ENCODE results near the gene AP3B1. TPM values are rescaled to one million over a fixed set of nuclear protein-coding genes. Genes with fewer than 3 reads are reported as not detected.

Gene AP3B1
- total RNA-seq, 1 donor from 2014 or later, result 40.9 TPM

DNA sequence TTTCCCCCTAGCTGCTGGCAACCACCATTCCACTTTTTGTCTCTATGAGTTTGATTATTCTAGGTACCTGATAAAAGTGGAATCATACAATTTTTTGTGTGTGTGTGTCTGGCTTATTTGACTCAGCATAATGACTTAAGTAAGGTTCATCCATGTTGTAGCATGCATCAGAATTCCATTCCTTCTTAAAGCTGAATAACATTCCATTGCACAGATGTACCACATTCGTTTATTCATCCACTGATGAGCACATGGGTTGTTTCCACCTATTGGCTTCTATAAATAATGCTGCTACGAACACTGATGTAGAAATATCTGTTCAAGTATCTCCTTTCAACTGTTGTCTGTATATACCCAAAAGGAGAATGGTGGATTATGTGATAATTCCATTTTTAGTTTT is 33.7 kb downstream of the AP3B1 start:
- Mint-ChIP-seq H3K9me3 (no peaks in the 10 kb centered on the region), H3K4me3 (no peak overlapping the region), H3K27me3 (ENCODE audit: insufficient read depth) (no peaks in the 10 kb centered on the region), H3K4me1 (ENCODE audit: low read depth) (no peaks in the 10 kb centered on the region), H3K36me3 (ENCODE audit: low read depth) (peaks cover 26% of the 10 kb centered on the region), H3K27ac (no peak overlapping the region)
- DNase-seq (ENCODE audit: low spot score), result no peak
- intact Hi-C loops (cut with micrococcal nuclease), result loop anchor here (10.0 kb wide), 1 partner anchor 396 kb away; no protein-coding TSS in a partner anchor

DNA sequence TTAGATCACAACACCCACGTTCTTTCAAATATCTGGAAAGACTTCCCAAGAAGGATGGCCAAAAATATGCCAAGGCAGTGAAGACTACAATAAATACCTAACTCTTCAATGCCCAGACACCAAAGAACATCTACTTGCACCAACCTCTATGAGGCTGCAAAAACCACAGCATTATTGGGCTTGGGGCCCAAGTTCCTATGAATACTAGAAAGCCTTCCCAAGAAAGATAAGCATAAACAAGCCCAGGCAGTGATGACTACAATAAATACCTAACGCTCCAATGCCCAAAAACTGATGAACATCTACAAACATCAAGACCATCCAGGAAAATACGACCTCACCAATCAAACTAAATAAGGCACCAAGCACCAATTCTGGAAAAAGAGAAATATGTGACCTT is 41.3 kb downstream of the AP3B1 start:
- intact Hi-C loops (cut with micrococcal nuclease), result no loop called here
- no peak for DNase-seq (ENCODE audit: low spot score)
- H3K9me3 Mint-ChIP-seq, result peaks cover 17% of the 10 kb centered on the region
- H3K27ac Mint-ChIP-seq, result no peak overlapping the region
- no peaks in the 10 kb centered on the region for H3K27me3 Mint-ChIP-seq (ENCODE audit: insufficient read depth)
- peaks cover 33% of the 10 kb centered on the region for H3K36me3 Mint-ChIP-seq (ENCODE audit: low read depth)
- H3K4me3 Mint-ChIP-seq, result no peak overlapping the region
- H3K4me1 Mint-ChIP-seq (ENCODE audit: low read depth), result no peaks in the 10 kb centered on the region

DNA sequence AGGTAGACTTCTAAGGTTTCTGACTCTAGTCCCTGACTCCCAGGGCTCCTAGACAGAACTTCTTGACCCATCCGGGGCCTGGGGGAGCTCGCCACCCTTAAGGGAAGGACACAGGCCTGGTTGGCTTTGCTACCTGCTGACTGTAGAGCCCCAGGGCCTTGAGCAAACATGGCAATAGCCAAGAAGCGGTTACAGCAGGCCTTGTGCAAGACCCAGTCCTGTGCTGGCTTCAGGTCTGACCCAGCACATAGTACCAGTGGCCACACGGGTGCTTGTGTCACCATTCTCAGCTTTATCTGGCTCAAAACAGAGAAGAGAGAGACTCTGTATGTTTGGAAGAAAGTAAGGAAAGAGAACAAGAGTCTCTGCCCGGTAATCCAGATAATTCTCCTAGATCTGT is 41.8 kb downstream of the AP3B1 start:
- intact Hi-C loops (cut with micrococcal nuclease), result no loop called here
- no peak overlapping the region for H3K27ac Mint-ChIP-seq
- peaks cover 17% of the 10 kb centered on the region for H3K9me3 Mint-ChIP-seq
- no peak for DNase-seq (ENCODE audit: low spot score)
- no peaks in the 10 kb centered on the region for H3K27me3 Mint-ChIP-seq (ENCODE audit: insufficient read depth)
- peaks cover 29% of the 10 kb centered on the region for H3K36me3 Mint-ChIP-seq (ENCODE audit: low read depth)
- no peak overlapping the region for H3K4me3 Mint-ChIP-seq
- H3K4me1 Mint-ChIP-seq (ENCODE audit: low read depth), result no peaks in the 10 kb centered on the region

DNA sequence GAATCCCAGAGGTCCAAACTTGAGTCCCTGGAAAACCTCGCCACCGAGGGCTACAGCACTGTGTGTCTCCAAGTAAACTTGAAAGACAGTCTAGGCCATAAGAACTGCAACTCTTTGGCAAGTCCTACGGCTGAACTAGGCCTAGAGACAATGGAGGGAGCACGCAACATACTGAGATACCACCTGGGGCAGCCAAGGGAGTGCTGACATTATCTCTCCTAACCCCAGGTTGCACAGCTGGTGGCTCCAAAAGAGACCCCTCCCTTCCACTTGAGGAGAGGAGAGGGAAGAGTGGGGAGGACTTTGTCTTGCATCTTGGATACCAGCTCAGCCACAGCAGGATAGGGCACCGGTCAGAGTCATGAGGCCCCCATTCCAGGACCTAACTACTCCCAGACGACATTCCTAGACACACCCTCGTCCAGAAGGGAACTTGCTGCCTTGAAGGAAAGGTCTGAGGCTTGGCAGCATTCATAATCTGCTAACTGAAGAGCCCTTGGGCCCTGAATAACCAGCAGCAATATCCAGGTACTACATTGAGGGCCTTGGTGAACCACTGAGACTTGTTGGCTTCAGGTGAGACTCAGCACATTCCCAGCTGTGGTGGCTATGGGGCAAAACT is 42.7 kb downstream of the AP3B1 start:
- intact Hi-C loops (cut with micrococcal nuclease), result no loop called here
- H3K4me1 Mint-ChIP-seq (ENCODE audit: low read depth), result no peaks in the 10 kb centered on the region
- no peak overlapping the region for H3K4me3 Mint-ChIP-seq
- no peak overlapping the region for H3K27ac Mint-ChIP-seq
- H3K27me3 Mint-ChIP-seq (ENCODE audit: insufficient read depth), result no peaks in the 10 kb centered on the region
- H3K36me3 Mint-ChIP-seq (ENCODE audit: low read depth), result peaks cover 29% of the 10 kb centered on the region
- H3K9me3 Mint-ChIP-seq, result peaks cover 17% of the 10 kb centered on the region
- DNase-seq (ENCODE audit: low spot score), result no peak

DNA sequence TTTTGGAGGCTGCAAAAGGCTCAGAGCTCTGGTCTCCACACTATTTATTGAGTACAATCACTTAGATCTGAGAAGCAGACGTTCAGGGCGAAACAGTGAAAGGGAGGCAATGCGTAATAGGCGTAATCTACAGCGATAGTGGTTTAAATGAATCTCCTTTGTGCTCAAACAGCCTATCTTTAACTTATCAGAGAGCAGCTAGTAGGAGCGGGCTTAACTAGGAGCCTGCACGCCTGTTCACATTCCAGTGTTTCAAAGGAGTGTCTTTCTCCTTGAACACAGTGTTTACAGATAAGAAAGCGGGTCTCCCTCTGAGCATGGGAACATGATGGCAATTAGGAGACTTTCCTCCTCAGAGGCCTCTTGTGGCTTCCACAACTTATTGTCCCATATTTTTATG is 49.4 kb downstream of the AP3B1 start:
- no peaks in the 10 kb centered on the region for H3K9me3 Mint-ChIP-seq
- peaks cover 5% of the 10 kb centered on the region for H3K4me1 Mint-ChIP-seq (ENCODE audit: low read depth)
- H3K36me3 Mint-ChIP-seq (ENCODE audit: low read depth), result peaks cover 4% of the 10 kb centered on the region
- DNase-seq (ENCODE audit: low spot score), result no peak
- no peak overlapping the region for H3K4me3 Mint-ChIP-seq
- H3K27ac Mint-ChIP-seq, result no peak overlapping the region
- intact Hi-C loops (cut with micrococcal nuclease), result no loop called here
- H3K27me3 Mint-ChIP-seq (ENCODE audit: insufficient read depth), result no peaks in the 10 kb centered on the region

DNA sequence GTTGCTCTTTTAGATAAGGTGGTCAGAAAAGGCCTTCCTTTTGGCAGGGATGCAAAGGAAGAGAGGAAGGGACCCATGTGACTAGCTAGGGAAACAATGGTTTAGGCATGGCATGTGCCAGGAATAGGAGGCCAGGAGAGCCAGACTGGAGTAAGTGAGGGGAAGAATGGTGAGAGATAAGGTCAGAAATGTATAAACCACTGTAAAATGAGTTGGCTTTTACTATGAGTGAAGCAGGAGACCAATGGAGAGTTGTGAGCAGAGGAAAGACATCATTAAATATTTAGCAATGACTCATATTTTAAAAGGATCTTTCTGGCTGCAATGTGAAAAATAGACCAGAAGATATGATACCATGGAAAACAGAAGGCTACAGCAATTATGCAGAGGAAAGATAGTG is 50.9 kb downstream of the AP3B1 start:
- Mint-ChIP-seq H3K27ac (no peak overlapping the region), H3K9me3 (no peaks in the 10 kb centered on the region), H3K4me3 (no peak overlapping the region), H3K36me3 (ENCODE audit: low read depth) (peaks cover 6% of the 10 kb centered on the region), H3K27me3 (ENCODE audit: insufficient read depth) (no peaks in the 10 kb centered on the region), H3K4me1 (ENCODE audit: low read depth) (peaks cover 5% of the 10 kb centered on the region)
- intact Hi-C loops (cut with micrococcal nuclease), result no loop called here
- no peak for DNase-seq (ENCODE audit: low spot score)

DNA sequence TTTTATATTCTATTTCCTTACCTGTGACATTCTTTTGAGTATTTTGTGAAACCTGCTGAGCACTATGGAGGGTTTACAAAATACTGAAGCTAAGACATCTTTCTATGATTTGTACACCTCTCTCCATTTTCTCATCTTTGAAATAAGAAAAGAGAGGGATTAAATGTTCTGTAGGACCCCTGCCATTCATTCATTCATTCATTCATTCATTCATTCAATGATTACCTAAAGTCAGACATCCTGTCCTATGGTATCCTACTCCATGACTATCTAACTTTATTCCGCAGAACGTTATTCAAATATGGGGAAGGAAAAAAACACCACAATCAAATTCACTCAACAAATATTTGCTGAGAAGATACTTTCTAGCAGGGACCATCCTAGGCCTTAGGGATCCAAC is 51.4 kb downstream of the AP3B1 start:
- H3K9me3 Mint-ChIP-seq, result no peaks in the 10 kb centered on the region
- no peak for DNase-seq (ENCODE audit: low spot score)
- H3K27ac Mint-ChIP-seq, result no peak overlapping the region
- H3K4me1 Mint-ChIP-seq (ENCODE audit: low read depth), result peaks cover 5% of the 10 kb centered on the region
- H3K27me3 Mint-ChIP-seq (ENCODE audit: insufficient read depth), result no peaks in the 10 kb centered on the region
- intact Hi-C loops (cut with micrococcal nuclease), result no loop called here
- no peak overlapping the region for H3K4me3 Mint-ChIP-seq
- peaks cover 9% of the 10 kb centered on the region for H3K36me3 Mint-ChIP-seq (ENCODE audit: low read depth)

DNA sequence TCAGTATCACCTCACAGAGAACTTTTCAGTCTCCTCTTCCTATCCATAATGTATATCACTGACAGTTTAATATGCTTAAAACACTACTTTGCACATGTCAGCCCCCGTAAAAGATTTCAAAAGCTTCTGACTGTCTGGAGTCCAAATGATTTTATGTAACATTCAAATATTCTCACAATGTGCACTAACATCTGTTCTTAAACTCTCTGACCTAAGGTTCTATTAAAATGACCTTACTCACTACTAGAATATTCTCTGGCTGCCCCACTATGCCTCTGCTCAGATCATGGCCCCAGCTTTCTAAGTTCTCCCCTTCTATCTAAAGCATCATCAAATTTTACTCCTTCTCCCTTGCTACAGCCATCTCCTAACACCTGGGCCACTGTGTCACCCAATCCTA is 52.5 kb downstream of the AP3B1 start:
- DNase-seq (ENCODE audit: low spot score), result no peak
- Mint-ChIP-seq H3K27ac (no peak overlapping the region), H3K4me3 (no peak overlapping the region), H3K36me3 (ENCODE audit: low read depth) (peaks cover 9% of the 10 kb centered on the region), H3K27me3 (ENCODE audit: insufficient read depth) (no peaks in the 10 kb centered on the region), H3K9me3 (no peaks in the 10 kb centered on the region), H3K4me1 (ENCODE audit: low read depth) (peaks cover 5% of the 10 kb centered on the region)
- intact Hi-C loops (cut with micrococcal nuclease), result no loop called here

DNA sequence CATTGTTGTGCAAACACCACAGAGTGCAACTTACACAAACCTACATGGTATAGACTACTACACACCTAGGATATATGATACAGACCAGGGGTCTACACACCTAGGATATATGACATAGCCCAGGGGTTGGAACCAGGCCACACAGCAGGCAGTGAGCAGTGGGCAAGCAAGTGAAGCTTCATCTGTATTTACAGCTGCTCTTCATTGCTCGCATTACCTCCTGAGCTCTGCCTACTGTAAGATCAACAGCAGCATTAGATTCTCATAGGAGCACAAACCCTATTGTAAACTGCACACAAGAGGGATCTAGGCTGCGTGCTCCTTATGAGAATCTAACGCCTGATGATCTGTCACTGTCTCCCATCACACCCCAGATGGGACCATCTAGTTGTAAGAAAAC is 56.6 kb downstream of the AP3B1 start:
- peaks cover 9% of the 10 kb centered on the region for H3K4me1 Mint-ChIP-seq (ENCODE audit: low read depth)
- no peaks in the 10 kb centered on the region for H3K27me3 Mint-ChIP-seq (ENCODE audit: insufficient read depth)
- intact Hi-C loops (cut with micrococcal nuclease), result no loop called here
- no peak for DNase-seq (ENCODE audit: low spot score)
- H3K4me3 Mint-ChIP-seq, result no peak overlapping the region
- H3K36me3 Mint-ChIP-seq (ENCODE audit: low read depth), result peaks cover 9% of the 10 kb centered on the region
- H3K27ac Mint-ChIP-seq, result no peak overlapping the region
- no peaks in the 10 kb centered on the region for H3K9me3 Mint-ChIP-seq

DNA sequence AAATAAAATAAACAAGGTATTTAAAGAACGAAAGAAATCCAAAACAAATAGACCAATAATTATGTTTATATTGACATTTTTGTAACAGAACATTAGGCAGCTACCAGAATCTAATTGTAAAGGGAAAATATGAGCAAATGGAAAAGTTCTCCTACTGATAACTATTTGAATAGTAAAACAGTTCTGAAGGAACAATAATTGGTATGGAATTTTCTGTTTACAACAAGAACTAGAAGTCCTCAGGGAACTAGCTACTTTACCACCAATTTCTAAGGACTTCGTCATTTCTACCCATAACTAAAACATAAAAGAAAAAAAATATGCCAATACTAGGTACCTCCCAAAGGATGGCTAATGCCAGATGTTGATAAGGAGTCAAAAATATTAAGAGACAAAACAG is 58.5 kb downstream of the AP3B1 start:
- Mint-ChIP-seq H3K4me3 (no peak overlapping the region), H3K4me1 (ENCODE audit: low read depth) (peaks cover 4% of the 10 kb centered on the region), H3K27ac (no peak overlapping the region), H3K36me3 (ENCODE audit: low read depth) (peaks cover 9% of the 10 kb centered on the region), H3K9me3 (no peaks in the 10 kb centered on the region), H3K27me3 (ENCODE audit: insufficient read depth) (no peaks in the 10 kb centered on the region)
- intact Hi-C loops (cut with micrococcal nuclease), result no loop called here
- no peak for DNase-seq (ENCODE audit: low spot score)

DNA sequence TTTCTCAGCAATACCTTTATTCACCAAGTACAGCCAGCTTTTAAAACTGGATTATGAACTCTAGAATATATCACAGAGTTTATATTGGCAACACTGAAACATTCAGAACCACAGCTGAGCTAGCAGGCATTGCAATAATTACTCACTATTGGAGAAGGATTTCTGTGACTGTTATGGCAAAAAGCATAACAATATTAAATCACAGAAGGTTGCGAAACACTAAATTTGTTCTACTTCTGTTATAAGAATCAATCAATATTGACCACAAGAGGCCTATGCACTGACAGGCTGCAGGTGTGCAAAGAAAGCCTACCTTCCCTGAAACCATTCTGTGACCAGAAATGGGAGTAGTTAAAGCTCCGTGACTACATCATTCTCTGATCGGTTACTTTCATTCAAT is 59.2 kb downstream of the AP3B1 start:
- no peak overlapping the region for H3K4me3 Mint-ChIP-seq

DNA sequence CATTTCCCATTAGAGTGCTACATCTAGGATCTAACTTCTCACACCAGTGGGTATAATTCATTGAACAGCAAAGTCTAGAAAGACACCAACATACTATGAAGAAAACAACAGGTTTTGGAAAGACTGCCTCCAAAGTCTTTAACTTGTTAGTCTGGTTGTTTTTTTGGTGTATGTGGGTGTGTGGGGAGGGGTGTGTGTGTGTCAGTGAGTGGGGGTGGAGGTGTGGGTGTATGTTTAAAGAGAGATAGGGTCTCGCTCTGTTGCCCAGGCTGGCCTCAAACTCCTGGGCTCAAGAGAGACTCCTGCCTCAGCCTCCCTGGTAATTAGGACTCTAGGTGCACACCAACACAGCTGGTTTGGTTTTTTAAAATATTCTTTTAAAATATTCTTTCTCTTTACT is 59.7 kb downstream of the AP3B1 start:
- Mint-ChIP-seq H3K27me3 (ENCODE audit: insufficient read depth) (no peaks in the 10 kb centered on the region), H3K27ac (no peak overlapping the region), H3K36me3 (ENCODE audit: low read depth) (peaks cover 6% of the 10 kb centered on the region), H3K9me3 (no peaks in the 10 kb centered on the region), H3K4me1 (ENCODE audit: low read depth) (peaks cover 4% of the 10 kb centered on the region), H3K4me3 (no peak overlapping the region)
- intact Hi-C loops (cut with micrococcal nuclease), result no loop called here
- DNase-seq (ENCODE audit: low spot score), result no peak

More for the DNA sequence above, 59.2 kb downstream of the AP3B1 start:
- Mint-ChIP-seq H3K27me3 (ENCODE audit: insufficient read depth) (no peaks in the 10 kb centered on the region), H3K27ac (no peak overlapping the region), H3K36me3 (ENCODE audit: low read depth) (peaks cover 9% of the 10 kb centered on the region), H3K9me3 (no peaks in the 10 kb centered on the region), H3K4me1 (ENCODE audit: low read depth) (peaks cover 4% of the 10 kb centered on the region)
- DNase-seq (ENCODE audit: low spot score), result no peak
- intact Hi-C loops (cut with micrococcal nuclease), result no loop called here

DNA sequence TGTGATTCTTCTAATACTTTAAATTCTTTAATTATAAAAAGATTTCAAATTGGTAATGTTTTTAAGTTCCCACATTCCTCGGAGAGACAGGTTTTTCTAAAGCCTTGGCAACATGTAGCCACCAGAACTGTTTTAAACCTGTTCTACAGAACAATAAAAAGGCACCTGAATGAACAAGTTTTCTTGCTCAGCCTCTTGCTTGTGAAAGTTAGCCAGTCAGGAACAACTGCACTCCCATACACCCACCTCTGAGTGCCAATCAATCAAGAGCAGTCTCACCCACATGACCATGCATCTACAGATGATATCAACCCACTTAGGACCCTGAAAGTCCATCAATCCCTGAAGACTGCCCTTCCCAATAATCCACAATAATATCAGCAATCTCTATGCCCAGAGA is 62.3 kb downstream of the AP3B1 start:
- Mint-ChIP-seq H3K9me3 (no peaks in the 10 kb centered on the region), H3K27me3 (ENCODE audit: insufficient read depth) (no peaks in the 10 kb centered on the region), H3K27ac (no peak overlapping the region), H3K36me3 (ENCODE audit: low read depth) (no peaks in the 10 kb centered on the region), H3K4me3 (no peak overlapping the region), H3K4me1 (ENCODE audit: low read depth) (peaks cover 4% of the 10 kb centered on the region)
- intact Hi-C loops (cut with micrococcal nuclease), result no loop called here
- no peak for DNase-seq (ENCODE audit: low spot score)

DNA sequence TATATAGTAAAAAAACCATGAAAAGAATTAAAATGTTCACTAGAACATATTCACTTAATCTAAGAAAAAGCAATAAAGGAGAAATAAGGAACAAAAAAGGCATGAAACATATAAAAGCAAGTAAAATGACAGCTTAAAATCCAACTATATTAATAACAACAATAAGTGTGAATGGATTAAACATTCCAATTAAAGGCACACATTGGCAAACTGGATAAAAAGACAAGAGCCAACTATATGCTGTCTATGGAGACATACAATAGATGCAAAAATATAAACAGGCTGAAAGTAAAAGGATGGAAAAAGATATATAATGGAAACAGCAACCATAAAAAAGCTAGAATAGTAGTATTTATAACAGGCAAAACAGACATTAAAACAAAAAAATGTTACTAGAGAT is 70.1 kb downstream of the AP3B1 start:
- intact Hi-C loops (cut with micrococcal nuclease), result loop anchor here (2.0 kb wide), 1 partner anchor 40 kb away; no protein-coding TSS in a partner anchor
- Mint-ChIP-seq H3K36me3 (ENCODE audit: low read depth) (peaks cover 28% of the 10 kb centered on the region), H3K4me3 (no peak overlapping the region), H3K4me1 (ENCODE audit: low read depth) (peaks cover 9% of the 10 kb centered on the region), H3K27ac (no peak overlapping the region), H3K27me3 (ENCODE audit: insufficient read depth) (no peaks in the 10 kb centered on the region), H3K9me3 (no peaks in the 10 kb centered on the region)
- DNase-seq (ENCODE audit: low spot score), result no peak

Measured in activated T-helper 1 cell treated with anti-CD3 and anti-CD28 coated beads, Interleukin-12 subunit alpha, Interleukin-12 subunit beta, Interleukin-2, Interleukin-4 antibody, amounts not matched to agents 30 ng/mL and 10 ng/mL and 1 ng/mL, durations not matched to agents 14 hours and 24 hours and 36 hours (primary cell).